Measurements from ENCODE around the gene SLC25A45. TPM values are rescaled to one million over a fixed set of nuclear protein-coding genes. Genes with fewer than 3 reads are reported as not detected.

The SLC25A45 gene
- total RNA-seq, 4 donors from 2014 or later = 1.8 to 8.0 (median 5.3) TPM

- TF ChIP-seq, protein P1, sequence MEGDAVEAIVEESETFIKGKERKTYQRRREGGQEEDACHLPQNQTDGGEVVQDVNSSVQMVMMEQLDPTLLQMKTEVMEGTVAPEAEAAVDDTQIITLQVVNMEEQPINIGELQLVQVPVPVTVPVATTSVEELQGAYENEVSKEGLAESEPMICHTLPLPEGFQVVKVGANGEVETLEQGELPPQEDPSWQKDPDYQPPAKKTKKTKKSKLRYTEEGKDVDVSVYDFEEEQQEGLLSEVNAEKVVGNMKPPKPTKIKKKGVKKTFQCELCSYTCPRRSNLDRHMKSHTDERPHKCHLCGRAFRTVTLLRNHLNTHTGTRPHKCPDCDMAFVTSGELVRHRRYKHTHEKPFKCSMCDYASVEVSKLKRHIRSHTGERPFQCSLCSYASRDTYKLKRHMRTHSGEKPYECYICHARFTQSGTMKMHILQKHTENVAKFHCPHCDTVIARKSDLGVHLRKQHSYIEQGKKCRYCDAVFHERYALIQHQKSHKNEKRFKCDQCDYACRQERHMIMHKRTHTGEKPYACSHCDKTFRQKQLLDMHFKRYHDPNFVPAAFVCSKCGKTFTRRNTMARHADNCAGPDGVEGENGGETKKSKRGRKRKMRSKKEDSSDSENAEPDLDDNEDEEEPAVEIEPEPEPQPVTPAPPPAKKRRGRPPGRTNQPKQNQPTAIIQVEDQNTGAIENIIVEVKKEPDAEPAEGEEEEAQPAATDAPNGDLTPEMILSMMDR (IDR thresholded peaks at IDR 0.05) = no peak
- peak in 1 of 2 donors; percentile 92 for TF ChIP-seq POLR2A (IDR thresholded peaks at IDR 0.05)
- WGBS, 2 donors = 0 to 1% methylated on average over 32 to 34 of the region's 68 CpGs
- H3K4me3 ChIP-seq (ENCODE audit: low read depth, poor library complexity, severe bottlenecking) = peak overlapping the region; percentile 95
- DNase-seq (ENCODE audit: low spot score in 2 of 2) = peak; percentile 96 to 99
- intact Hi-C loops (cut with DNase I; ENCODE audit: low total_unique reads) = loop anchor here (5.0 kb wide), 1 partner anchor 75 kb away; the partner anchor contains the start of gene MALAT1
Measured at GRCh38 chr11:65421794-65422632, 39.6 kb upstream of the SLC25A45 start.

GRCh38 chr11:65420979-65421793 lies 38.7 kb upstream of the SLC25A45 start:
- peak overlapping the region; percentile 39 for H3K4me3 ChIP-seq (ENCODE audit: low read depth, poor library complexity, severe bottlenecking)
- TF ChIP-seq POLR2A (IDR thresholded peaks at IDR 0.05) = peak in 1 of 2 donors; percentile 74
- TF ChIP-seq, protein P1 (IDR thresholded peaks at IDR 0.05) = no peak
- WGBS, 2 donors = 1 to 3% methylated on average over 15 of the region's 15 CpGs
- intact Hi-C loops (cut with DNase I; ENCODE audit: low total_unique reads) = loop anchor here (5.0 kb wide), 1 partner anchor 76 kb away; the partner anchor contains the start of gene MALAT1
- DNase-seq (ENCODE audit: low spot score in 2 of 2) = peak; percentile 98 to 99

- intact Hi-C loops (cut with DNase I; ENCODE audit: low total_unique reads) = loop anchor here (5.0 kb wide), 1 partner anchor 77 kb away; the partner anchor contains the start of gene MALAT1
- H3K4me3 ChIP-seq (ENCODE audit: low read depth, poor library complexity, severe bottlenecking) = no peak overlapping the region
- peak in 1 of 2 donors; percentile 63 for DNase-seq (ENCODE audit: low spot score in 2 of 2)
- TF ChIP-seq, protein P1 (IDR thresholded peaks at IDR 0.05) = no peak
- no peak for TF ChIP-seq POLR2A (IDR thresholded peaks at IDR 0.05)
- WGBS, 2 donors = 28 to 31% methylated on average over 2 of the region's 2 CpGs
Measured at GRCh38 chr11:65420506-65420905, 38.1 kb upstream of the SLC25A45 start.

DNA sequence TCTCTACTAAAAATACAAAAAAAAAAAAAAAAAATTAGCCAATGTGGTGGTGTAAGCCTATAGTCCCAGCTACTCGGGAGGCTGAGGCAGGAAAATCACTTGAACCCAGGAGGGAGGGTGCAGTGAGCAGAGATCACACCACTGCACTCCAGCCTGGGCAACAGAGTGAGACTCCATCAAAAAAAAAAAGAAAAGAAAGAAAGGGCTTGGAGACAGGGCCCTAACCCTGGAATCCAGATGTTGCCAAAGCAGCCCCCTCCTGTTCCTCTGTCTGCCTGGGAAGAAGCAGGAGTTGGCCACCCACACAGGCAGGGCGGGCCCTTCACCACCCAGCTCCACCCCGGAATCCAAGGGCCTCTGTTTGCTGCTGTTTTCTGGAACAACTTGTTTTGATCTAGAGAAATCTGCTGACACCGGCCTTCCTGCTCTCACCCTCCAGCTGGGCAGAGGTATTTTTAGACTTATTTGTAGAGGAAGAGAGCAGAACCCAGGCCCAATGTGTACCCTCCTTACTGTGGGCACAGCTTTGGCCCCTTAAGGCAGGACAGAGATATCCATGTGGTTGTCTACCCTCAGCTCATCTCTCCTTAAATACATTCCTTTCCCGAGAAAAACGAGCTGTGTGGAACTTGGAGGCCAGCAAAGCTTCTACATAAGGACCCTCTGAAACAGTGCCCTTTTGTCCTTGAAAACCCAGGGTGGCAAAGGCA lies 37.5 kb upstream of the SLC25A45 start:
- 0% methylated on average over 6 of the region's 6 CpGs for WGBS, 2 donors
- TF ChIP-seq POLR2A (IDR thresholded peaks at IDR 0.05) = peak in 1 of 2 donors; percentile 38
- TF ChIP-seq, protein P1 (IDR thresholded peaks at IDR 0.05) = no peak
- no peak overlapping the region for H3K4me3 ChIP-seq (ENCODE audit: low read depth, poor library complexity, severe bottlenecking)
- peak; percentile 97 to 99 for DNase-seq (ENCODE audit: low spot score in 2 of 2)
- intact Hi-C loops (cut with DNase I; ENCODE audit: low total_unique reads) = loop anchor here (5.0 kb wide), 2 partner anchors 77 to 87 kb away; partner anchors contain the start of gene MALAT1

- TF ChIP-seq, protein P1 (IDR thresholded peaks at IDR 0.05) = no peak
- no peak for TF ChIP-seq POLR2A (IDR thresholded peaks at IDR 0.05)
- peak overlapping the region; percentile 14 for H3K4me3 ChIP-seq (ENCODE audit: low read depth, poor library complexity, severe bottlenecking)
- DNase-seq (ENCODE audit: low spot score in 2 of 2) = peak in 1 of 2 donors; percentile 90
- intact Hi-C loops (cut with DNase I; ENCODE audit: low total_unique reads) = loop anchor here (5.0 kb wide), 1 partner anchor 88 kb away; no protein-coding TSS in a partner anchor
- WGBS, 2 donors = 12 to 21% methylated on average over 7 of the region's 7 CpGs
Measured at GRCh38 chr11:65419460-65419771, 37.0 kb upstream of the SLC25A45 start.
